ENCODE results near the gene MSANTD4.
"Not testable (repeated sequence)": the region's sequence is repeated elsewhere in the genome, so short reads cannot be mapped to it uniquely, and the experiment has no call there.

Gene MSANTD4

DNA sequence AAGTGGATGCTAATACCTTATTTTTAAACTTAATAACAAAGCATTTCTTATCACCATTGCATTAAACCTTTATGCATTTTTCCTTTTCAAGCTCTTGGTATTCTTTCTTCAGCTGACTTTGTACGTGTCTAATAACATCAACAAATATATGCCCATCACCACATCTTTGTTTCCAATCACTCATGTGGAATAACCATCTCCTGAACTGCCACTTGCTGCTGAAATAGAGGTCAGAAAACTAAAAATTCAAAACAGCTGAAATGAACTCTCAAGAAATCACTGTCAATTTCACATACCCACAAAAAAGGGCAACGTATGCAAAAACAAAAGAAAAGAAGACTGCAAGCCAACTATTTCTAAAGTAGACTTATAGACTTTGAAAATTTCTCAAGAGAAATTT, 7.4 kb downstream of the MSANTD4 start:
- no peak for DNase-seq (ENCODE audit: low read depth in 4 of 4, low spot score in 1 of 4)

DNA sequence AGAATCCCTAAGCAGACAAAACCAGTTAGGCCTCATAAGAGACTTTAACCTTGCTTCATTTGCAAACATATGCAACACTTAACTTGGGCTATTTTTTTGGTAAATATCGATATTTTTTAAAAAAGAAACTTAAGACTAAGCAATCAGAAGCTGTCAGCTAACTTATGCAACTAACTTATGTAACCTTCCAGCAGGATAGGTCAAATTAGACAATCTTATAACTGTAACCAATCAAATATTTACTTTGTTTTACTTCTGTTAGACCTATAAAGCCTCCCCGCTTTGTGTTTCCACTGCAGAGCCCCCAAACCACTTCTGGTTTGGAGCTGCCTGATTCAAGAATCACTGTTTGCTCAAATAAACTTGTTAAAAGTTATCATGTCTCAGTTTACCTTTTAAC, 8.0 kb downstream of the MSANTD4 start:
- DNase-seq (ENCODE audit: low read depth in 4 of 4, low spot score in 1 of 4): no peak

DNA sequence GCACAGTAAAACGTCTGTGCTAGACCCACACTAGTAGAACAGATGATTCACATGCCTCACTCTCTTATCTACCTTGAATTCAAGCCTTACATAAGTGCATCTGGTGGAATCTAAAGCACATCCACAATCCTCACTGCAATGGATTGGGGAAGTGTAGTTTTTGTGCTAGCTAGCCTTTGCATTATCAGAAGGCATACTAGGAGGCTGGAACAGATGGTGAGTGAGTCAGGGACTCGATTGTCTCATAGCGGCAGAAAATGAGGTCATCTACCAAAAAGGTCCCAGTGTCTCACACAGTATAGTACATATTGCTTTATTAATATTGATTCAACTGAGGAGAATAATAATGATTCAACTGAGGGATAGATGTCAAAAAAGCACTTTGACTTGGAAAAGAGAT, 9.3 kb downstream of the MSANTD4 start:
- no peak for DNase-seq (ENCODE audit: low read depth in 4 of 4, low spot score in 1 of 4)

DNA sequence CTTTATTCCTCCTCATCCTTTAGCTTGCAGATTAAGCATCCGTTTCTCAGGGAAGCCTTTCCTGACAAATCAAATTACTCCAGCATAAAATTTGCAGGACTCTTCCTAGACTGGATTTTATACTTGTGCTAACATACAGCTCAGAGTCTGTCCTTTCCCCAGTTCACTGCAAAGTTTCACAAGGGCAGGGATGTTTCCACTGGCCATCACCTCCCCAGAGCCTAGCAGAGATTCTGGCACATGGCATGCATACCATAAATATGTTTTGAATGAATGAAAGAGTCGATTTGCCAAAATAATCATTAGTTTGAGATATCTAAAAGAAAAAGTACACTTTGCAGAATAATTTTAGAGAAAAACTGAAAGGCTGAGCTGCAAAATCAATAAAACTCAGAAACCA, 10.6 kb downstream of the MSANTD4 start:
- no peak for DNase-seq (ENCODE audit: low read depth in 4 of 4, low spot score in 1 of 4)

DNA sequence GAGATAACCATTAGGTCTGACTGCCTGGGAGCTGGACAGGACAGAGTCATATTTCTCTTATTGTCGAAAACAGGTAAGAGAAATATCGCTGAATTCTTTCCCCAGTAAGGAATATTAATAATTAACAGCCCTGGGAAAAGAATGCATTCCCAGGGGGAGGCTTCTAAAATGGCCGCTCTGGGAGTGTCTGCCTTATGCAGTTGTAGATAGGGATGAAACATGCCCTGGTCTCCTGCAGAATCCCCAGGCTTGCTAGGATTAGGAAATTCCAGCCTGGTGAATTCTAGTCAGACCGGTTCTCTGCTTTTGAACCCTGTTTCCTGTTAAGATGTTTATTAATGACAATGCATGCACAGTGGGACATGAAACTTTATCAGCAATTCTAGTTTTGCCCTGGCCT, 18.9 kb downstream of the MSANTD4 start:
- DNase-seq (ENCODE audit: low read depth in 4 of 4, low spot score in 1 of 4): not testable (repeated sequence)

DNA sequence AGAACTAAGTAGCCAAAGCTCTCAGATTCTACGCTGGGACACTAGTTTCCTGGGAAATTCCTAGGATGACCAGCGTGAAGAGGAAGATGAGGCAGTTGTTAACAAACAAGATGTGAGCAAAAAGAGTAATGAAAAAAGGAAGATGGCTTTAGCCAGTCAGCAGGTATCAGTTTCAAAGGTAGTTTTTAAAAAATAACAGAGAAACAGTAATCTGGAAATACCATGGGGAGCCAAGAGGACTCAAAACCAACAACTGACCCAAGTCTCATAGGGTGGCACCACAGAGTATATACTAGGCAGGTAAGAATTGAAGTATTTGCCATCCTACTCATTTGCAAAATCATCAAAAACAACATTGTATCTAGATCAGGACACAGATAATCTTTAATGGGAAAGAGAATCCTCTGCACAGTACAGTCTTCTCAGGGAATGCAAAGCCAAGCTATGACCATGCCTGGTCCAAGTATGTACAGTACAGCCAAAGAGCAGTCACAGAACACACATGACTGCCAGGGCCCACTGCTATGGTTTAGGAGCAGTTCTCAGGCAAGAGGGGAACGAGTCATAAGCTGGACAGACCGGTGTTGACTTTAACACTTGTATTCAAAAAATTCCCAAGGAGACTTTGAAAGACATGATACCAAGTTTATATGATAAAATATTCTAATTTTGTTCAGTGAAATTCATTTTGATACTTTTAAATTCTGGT, 20.6 kb downstream of the MSANTD4 start:
- no peak for DNase-seq (ENCODE audit: low read depth in 4 of 4, low spot score in 1 of 4)

DNA sequence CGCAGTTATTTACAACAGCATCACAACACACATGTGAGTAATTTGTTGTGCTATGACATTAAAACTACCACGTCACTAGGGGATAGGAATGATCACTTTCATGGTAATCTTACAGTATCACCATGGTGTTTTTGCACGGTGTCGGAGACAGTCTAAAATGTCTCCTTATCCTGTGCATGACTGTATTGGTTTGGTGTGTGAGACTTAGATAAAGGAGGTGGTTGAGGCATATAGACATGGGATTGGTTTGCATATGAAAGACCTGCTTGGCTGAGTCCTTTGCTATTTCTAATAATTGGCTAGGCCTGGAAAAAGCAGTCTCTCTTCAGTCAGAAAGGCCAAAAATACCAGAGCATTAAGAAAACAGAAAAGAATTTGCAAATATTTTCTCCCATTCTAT, 30.2 kb downstream of the MSANTD4 start:
- no peak for DNase-seq (ENCODE audit: low read depth in 4 of 4, low spot score in 1 of 4)

DNA sequence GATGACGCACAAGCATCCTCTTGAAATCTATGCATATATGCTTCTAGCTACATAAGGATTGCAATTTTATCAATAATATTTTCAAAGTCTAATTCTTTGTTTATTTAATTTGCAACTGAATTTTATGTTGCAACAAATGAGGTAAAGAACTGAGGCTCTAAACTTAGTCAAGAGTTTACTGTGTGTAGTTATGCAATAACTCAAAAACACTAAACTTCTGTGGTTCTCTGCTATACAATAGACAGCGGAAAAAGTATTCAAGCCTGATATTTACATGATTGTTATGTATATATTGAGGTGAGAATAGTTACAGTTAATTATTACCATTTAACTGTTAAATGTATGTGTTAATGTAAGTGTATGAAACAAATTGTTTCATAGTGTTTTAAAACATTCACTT, 32.9 kb downstream of the MSANTD4 start:
- DNase-seq (ENCODE audit: low read depth in 4 of 4, low spot score in 1 of 4): no peak

DNA sequence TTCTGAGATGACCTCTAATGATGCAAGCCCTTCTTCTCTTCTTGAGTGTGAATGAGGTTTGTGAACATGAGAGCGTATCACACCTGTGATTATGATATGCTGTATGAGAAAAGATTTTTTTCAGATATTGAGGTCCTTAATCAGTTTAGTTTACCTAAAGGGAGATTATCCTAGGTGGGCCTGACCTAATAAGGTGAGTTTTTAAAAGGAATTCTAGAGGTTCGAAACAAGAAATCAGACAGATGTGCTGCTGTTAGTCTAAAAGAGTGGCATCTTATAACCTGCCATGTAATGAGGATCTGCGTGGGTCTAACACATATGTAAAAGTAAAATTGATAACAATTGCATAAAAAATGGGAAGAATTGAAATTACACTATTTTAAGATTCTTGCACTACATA, 33.8 kb downstream of the MSANTD4 start:
- DNase-seq (ENCODE audit: low read depth in 4 of 4, low spot score in 1 of 4): no peak

DNA sequence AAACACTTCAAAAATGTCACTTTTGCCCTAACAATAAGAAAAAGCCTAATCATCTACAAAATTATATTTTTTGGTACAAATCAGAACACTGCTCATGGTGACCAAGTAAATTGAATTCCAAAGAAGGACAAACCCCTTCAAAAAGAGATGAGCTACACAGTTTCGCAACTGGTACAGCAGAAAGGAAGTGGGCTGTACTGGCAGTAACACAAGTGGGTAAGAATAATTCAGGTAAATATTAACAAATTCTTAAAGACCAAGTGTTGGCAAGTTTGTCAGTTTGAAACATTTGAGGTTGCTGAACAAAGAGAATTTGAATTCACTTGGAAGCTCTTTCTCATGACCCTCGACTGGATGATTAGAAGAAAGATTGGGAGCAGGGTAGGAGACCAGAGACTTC, 35.5 kb downstream of the MSANTD4 start:
- no peak for DNase-seq (ENCODE audit: low read depth in 4 of 4, low spot score in 1 of 4)

DNA sequence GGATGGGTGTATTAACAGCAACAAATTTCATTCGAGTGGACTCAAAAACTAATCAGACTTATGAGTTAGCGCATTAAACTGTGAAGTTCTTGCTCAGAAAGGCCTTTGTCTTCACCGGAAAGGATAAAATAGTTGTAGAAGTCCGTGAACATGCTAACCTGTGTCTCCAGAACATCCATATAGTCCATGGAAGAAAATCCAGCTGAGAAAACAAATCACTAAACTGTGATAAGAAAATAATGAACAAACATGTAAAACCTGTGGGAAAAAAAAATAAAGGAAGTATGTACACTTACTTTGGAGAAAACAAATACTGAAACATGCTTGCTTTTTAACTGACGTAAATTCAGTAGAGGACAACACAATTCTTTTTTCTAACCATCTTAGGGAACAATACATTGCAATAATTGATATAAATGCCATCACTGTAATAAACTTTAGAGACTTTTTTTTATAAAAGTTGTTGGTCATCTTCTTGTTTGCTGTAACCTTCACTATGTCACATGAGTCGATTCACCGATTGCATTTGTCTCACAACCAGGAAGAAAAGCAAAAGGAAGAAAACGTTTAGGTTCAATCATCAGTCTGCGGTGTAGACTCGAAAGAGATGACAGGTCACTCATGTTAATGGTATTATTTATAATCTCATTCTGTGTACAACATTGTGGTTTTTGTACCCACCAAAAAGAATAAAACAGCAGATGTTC, 41.9 kb downstream of the MSANTD4 start:
- no peak for DNase-seq (ENCODE audit: low read depth in 4 of 4, low spot score in 1 of 4)

DNA sequence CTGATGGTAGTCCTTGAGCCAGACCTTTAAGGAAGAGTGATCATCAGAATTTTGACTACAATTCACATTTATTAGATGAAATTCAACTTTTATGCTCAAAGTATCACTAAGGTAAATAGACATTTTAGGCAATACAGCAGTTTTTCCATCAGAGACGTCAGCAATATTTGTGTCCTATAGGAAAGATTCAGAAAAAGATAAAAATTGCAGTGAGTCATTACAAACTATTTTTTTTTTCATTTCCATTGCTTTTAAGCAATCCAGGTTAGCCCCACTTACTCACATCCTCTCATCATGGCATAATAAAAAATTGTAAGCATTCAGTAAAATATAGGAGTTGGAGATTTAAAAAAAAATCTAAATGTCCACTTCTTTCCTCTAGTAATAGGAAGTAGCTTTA, 46.9 kb downstream of the MSANTD4 start:
- DNase-seq (ENCODE audit: low read depth in 4 of 4, low spot score in 1 of 4): no peak

DNA sequence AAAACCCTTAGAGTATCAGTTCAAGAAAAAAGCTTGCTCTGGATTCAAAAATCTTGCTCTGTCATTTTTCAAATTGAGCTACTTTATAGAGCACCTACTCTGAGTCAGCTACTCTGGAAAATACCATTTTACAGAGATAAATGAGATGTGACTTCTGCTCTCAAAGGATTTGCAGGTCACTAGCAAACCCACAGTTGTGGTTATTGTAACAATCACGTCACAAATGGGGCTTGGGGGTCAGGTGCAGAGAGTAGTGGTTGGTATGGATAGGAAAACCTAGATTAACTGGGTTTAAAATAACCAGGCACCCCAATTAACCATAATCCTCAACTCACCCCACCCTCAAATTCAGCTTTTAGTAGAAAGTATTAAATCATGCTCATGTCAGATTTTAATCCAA, 52.3 kb downstream of the MSANTD4 start:
- no peak for DNase-seq (ENCODE audit: low read depth in 4 of 4, low spot score in 1 of 4)

DNA sequence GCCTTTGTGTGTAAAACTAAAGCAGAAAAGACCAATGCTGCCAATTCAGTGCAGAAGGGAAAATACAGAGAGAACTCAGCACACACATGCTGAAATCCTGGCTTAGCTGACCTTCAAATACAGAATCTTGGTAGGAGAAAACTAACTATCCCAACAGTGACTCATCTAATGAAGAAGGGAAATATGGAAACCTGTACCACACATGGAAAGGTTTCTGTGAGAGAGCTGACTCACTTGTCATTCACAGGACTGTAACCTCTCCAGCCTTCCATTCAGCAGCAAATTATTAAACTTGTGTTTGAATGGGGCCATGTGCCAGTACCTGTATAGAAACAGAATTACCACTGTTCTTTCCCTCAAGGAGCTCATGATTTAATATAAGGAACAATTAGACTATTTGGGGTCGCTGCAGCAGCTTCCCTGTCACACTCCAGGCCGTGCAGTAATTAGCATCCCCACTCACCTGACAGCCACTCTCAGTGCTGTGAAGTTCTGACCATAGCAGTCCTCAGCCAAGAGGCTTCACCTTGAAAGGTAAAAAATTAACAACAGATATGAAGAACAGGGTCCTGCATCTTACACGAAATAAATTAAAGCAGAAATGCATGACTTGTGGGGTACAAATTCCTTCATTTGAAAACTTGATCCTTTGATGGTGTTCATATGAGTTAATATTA, 53.9 kb downstream of the MSANTD4 start:
- no peak for DNase-seq (ENCODE audit: low read depth in 4 of 4, low spot score in 1 of 4)

DNA sequence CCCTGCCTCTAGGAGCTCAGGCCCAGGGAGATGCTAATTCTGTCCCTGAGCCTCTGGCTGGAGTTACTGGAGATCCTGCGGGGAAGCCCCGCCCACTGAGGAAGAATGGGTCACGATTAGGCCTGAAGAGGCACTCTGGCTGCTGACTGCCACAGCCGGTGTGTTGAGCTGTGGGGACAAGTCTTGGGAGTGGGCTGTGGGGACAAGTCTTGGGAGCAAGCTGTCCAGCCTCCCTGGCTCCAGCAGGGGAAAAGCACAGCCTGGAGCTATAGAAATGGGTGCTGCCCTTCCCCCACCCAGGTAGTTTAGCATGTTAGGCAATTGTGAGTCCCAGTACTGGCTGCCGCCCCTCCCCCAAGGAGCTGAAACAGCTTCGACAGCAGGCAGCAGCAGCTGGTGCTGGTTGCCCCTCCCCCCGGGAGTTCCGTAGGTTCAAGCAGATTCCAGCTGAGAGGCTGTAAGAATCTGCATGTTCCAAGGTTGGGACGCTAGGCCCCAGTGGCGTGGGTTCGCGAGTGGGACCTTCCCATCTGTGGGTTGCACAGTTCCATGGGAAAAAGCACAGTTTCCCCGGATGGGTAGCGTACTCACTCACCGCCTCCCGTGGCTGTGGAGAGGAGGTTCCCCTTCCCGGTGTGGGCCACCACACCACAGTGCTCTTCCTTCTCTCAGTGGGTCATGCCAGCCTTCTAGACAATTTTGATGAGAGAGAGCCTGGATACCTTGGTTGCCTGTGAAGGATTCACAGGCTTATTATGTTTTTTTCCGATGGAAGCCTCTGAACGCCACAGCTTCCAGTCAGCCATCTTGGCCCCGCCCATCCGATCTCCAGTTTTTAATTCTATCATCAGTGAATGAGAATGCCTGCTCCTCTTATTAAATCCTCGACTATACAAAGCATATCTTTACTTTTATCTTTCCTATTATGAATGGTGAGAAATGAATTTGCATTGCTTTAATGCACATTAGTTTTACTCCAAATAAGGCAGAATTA, 61.5 kb downstream of the MSANTD4 start:
- no peak for DNase-seq (ENCODE audit: low read depth in 4 of 4, low spot score in 1 of 4)

Measured in stimulated activated CD4-positive, alpha-beta T cell treated with anti-CD3 and anti-CD28 coated beads, Interleukin-1b, Interleukin-23, amount 100 ng/mL, for 24 hours (primary cell).